SK-N-SH (cell line): ENCODE measurements around the gene CDH13. TPM values are rescaled to one million over a fixed set of nuclear protein-coding genes. Genes with fewer than 3 reads are reported as not detected.

Source experiments
- CTCF ChIA-PET: fragments of 300-600, 350-600 bp; formaldehyde crosslinking; extraction: SDS; loops from one replicate; lab custom pipeline; 2021; lab: Yijun Ruan, JAX
- POLR2A ChIA-PET: fragments of 350-600 bp; sonication (Branson Sonifier 250); formaldehyde crosslinking; extraction: SDS; loops from one replicate; lab custom pipeline; 2020; ENCODE audit warnings: antibody characterized with exemption, inconsistent platforms; lab: Yijun Ruan, JAX
- DNase-seq: peaks from one replicate; pipeline ENCODE4 v3.0.0; 2012
- H2AFZ ChIP-seq: fragments of 200-600 bp; sonication (generic); 2 replicates; pipeline ENCODE4 v1.8.1; 2016; ENCODE audit warnings: antibody characterized with exemption, mild to moderate bottlenecking, low read depth
- H3F3A ChIP-seq: fragments of 200-600 bp; sonication (generic); replicated peaks from 2 replicates; pipeline ENCODE3; 2016; ENCODE audit warnings: antibody characterized with exemption, mild to moderate bottlenecking; ENCODE audit not compliant: insufficient read depth
- H3K27ac ChIP-seq, 2 experiments: fragments of 200-500 bp in 1 of 2; fragments of 200-600 bp in 1 of 2; sonication (Bioruptor generic) in 1 of 2; sonication (generic), shearing (Covaris generic) in 1 of 2; 2 replicates each; pipeline versions ENCODE4 v1.5.1 to v1.6.1; 2014 to 2016; ENCODE audit warnings: low read depth in 2 of 2, inconsistent platforms in 1 of 2, low read length in 1 of 2, mild to moderate bottlenecking in 1 of 2, mixed read lengths in 1 of 2
- H3K27me3 ChIP-seq: fragments of 200-600 bp; sonication (generic), shearing (Covaris generic); 2 replicates; pipeline ENCODE4 v1.6.1; 2016; ENCODE audit warnings: mixed run types; ENCODE audit not compliant: insufficient read depth
- H3K36me3 ChIP-seq, 2 experiments: fragments of 200-500 bp in 1 of 2; fragments of 200-600 bp in 1 of 2; sonication (Bioruptor generic) in 1 of 2; sonication (generic) in 1 of 2; replicated peaks in 1 of 2; 2 replicates each; pipeline versions ENCODE3 to v1.5.1; 2014 to 2016; ENCODE audit warnings: low read length in 1 of 2, mild to moderate bottlenecking in 1 of 2; ENCODE audit not compliant: insufficient read depth in 2 of 2, control insufficient read depth in 1 of 2
- H3K4me1 ChIP-seq, 2 experiments: fragments of 200-500 bp in 1 of 2; fragments of 200-600 bp in 1 of 2; sonication (Bioruptor generic) in 1 of 2; sonication (generic), shearing (Covaris generic) in 1 of 2; 2 replicates each; pipeline versions ENCODE4 v1.5.1 to v1.6.1; 2014 to 2016; ENCODE audit warnings: low read depth in 1 of 2, low read length in 1 of 2, mixed run types in 1 of 2; ENCODE audit not compliant: insufficient read depth in 2 of 2, control insufficient read depth in 1 of 2
- H3K4me2 ChIP-seq: fragments of 200-600 bp; sonication (generic), shearing (Covaris generic); 2 replicates; pipeline ENCODE4 v1.6.1; 2017; ENCODE audit warnings: mixed run types
- H3K4me3 ChIP-seq, 2 experiments: fragments of 200-500 bp in 1 of 2; fragments of 200-600 bp in 1 of 2; sonication (Bioruptor generic) in 1 of 2; sonication (generic), shearing (Covaris generic) in 1 of 2; 2 replicates each; pipeline versions ENCODE4 v1.5.1 to v1.8.1; 2014 to 2016; ENCODE audit warnings: low read depth in 2 of 2, inconsistent platforms in 1 of 2, low read length in 1 of 2, mild to moderate bottlenecking in 1 of 2, mixed read lengths in 1 of 2, moderate library complexity in 1 of 2
- H3K79me2 ChIP-seq: fragments of 200-600 bp; sonication (generic); 2 replicates; pipeline ENCODE4 v1.8.1; 2017; ENCODE audit warnings: mild to moderate bottlenecking; ENCODE audit not compliant: insufficient read depth
- H3K9ac ChIP-seq: fragments of 200-600 bp; sonication (generic); 2 replicates; pipeline ENCODE4 v1.6.1; 2017; ENCODE audit warnings: mixed run types
- H3K9me2 ChIP-seq: fragments of 200-600 bp; sonication (generic); 2 replicates; pipeline ENCODE4 v1.6.1; 2017; ENCODE audit warnings: mixed run types
- H3K9me3 ChIP-seq: fragments of 200-600 bp; sonication (generic); 2 replicates; pipeline ENCODE4 v1.6.1; 2017; ENCODE audit warnings: mixed run types, mild to moderate bottlenecking, moderate library complexity
- H4K20me1 ChIP-seq: fragments of 200-600 bp; sonication (generic); 2 replicates; pipeline ENCODE4 v1.6.1; 2017; ENCODE audit warnings: mild to moderate bottlenecking, mixed run types; ENCODE audit not compliant: insufficient read depth
- ELF1 ChIP-seq: IDR thresholded peaks from 2 replicates; pipeline ENCODE4 v1.4.0; 2012
- EP300 ChIP-seq, 2 experiments: IDR thresholded peaks; 2 replicates each; pipeline versions ENCODE4 v1.4.0 to v1.6.1; 2012; ENCODE audit warnings: borderline replicate concordance in 1 of 2, low read depth in 1 of 2, low read length in 1 of 2
- EZH2phosphoT487 ChIP-seq: fragments of 200-600 bp; sonication (generic); IDR thresholded peaks from 2 replicates; pipeline ENCODE4 v1.6.1; 2017; ENCODE audit warnings: low read depth, mixed run types, mild to moderate bottlenecking, antibody characterized with exemption, moderate library complexity, borderline replicate concordance
- FOSL2 ChIP-seq: IDR thresholded peaks from 2 replicates; pipeline ENCODE4 v1.4.0; 2012; ENCODE audit warnings: low read depth, mild to moderate bottlenecking, moderate library complexity, borderline replicate concordance
- NFIC ChIP-seq: IDR thresholded peaks from 2 replicates; pipeline ENCODE4 v1.4.0; 2012; ENCODE audit warnings: borderline replicate concordance
- NRF1 ChIP-seq: IDR thresholded peaks from 2 replicates; pipeline ENCODE4 v1.6.1; 2012; ENCODE audit warnings: low read depth, mild to moderate bottlenecking, low read length
- RAD21 ChIP-seq: IDR thresholded peaks from 2 replicates; pipeline ENCODE4 v1.6.1; 2012; ENCODE audit warnings: mild to moderate bottlenecking, low read length
- RFX5 ChIP-seq: IDR thresholded peaks from 2 replicates; pipeline ENCODE4 v1.6.1; 2012; ENCODE audit warnings: mild to moderate bottlenecking, improper control_type of control experiment, low read length
- RXRA ChIP-seq: IDR thresholded peaks from 2 replicates; pipeline ENCODE4 v1.4.0; 2012; ENCODE audit warnings: low read depth, mild to moderate bottlenecking, borderline replicate concordance
- SIN3A ChIP-seq: IDR thresholded peaks from 2 replicates; pipeline ENCODE4 v1.6.1; 2012; ENCODE audit warnings: low read depth, mild to moderate bottlenecking, low read length, moderate library complexity, borderline replicate concordance
- TAF1 ChIP-seq: IDR thresholded peaks from 2 replicates; pipeline ENCODE4 v1.6.1; 2012; ENCODE audit warnings: low read depth, mild to moderate bottlenecking, low read length, moderate library complexity, borderline replicate concordance
- TCF12 ChIP-seq: IDR thresholded peaks from 2 replicates; pipeline ENCODE4 v1.4.0; 2012
- YY1 ChIP-seq: IDR thresholded peaks from 2 replicates; pipeline ENCODE4 v1.4.0; 2012; ENCODE audit warnings: low read depth, mild to moderate bottlenecking
- WGBS: methylation state at CpG from one replicate; pipeline ENCODE4 v1.1.6; 2017; ENCODE audit warnings: low lambda C conversion rate; 5-methylcytosine and 5-hydroxymethylcytosine counted together
- polyA plus RNA-seq, 3 experiments: library from polyadenylated mRNA; depleted of rRNA; stranded (reverse); fragments of >200 nt; gene quantifications; 2 replicates each; pipeline ENCODE4 v1.2.3, GENCODE V29; 2012
- TF ChIP-seq, protein P1 (sequence below): fragments of 150-350 bp; IDR thresholded peaks from 2 replicates; pipeline ENCODE4 v1.6.1; 2016; ENCODE audit warnings: mild to moderate bottlenecking, low read depth, low read length

Gene CDH13
- polyA plus RNA-seq, 1 of the 3 experiments (the other 2 are of a cell fraction): 93.0 TPM

DNA sequence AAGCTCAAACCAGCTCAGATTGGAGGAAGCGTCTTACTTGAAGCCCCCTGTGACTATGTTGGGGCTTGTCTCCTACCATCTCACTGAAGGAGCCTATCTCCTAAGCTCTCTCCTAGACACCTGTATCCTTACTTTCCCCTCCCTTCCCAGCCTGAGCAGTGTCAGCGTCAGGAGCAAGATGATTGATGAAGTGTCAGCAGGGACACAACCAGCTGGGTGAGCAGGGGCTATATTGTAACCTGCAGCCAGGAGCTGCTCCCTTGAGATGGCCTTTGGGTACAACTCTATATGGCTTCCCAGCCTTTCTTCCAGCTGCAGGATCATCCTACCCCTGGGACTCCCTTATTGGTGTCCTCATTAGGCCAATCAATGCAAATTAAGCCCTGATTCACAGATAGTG is 1097.8 kb downstream of the CDH13 start (continued):
- TF ChIP-seq, protein P1, sequence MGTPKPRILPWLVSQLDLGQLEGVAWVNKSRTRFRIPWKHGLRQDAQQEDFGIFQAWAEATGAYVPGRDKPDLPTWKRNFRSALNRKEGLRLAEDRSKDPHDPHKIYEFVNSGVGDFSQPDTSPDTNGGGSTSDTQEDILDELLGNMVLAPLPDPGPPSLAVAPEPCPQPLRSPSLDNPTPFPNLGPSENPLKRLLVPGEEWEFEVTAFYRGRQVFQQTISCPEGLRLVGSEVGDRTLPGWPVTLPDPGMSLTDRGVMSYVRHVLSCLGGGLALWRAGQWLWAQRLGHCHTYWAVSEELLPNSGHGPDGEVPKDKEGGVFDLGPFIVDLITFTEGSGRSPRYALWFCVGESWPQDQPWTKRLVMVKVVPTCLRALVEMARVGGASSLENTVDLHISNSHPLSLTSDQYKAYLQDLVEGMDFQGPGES: no peak

DNA sequence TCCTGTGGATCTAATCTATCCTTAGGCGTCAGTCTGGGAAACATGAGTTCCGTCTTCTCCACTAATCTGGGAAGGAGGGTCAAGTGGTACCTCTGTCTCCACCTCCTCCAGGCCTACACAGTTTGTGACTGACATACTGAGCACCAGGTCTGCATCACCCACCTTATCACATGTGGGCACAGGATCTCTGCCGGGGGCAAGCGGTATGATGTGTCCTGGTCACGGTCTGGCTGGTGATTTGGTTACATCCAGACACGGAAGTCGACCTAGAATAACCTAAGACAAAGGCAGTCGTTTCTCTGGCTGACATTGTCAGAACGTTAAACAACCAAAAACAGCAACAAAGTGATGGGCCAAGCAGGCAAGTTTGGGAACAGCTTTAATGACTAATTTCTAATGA is 1098.5 kb downstream of the CDH13 start:
- no peak for DNase-seq
- no peak overlapping the region for H3K4me2 ChIP-seq
- CTCF ChIA-PET: no interaction called here
- H3K9ac ChIP-seq: no peak overlapping the region
- no peak for TF ChIP-seq EP300 (IDR thresholded peaks at IDR 0.05; ENCODE audit: borderline replicate concordance in 1 of 2, low read depth in 1 of 2, low read length in 1 of 2)
- TF ChIP-seq YY1: no peak
- no peak for TF ChIP-seq NRF1
- no peak for TF ChIP-seq ELF1
- TF ChIP-seq FOSL2: no peak
- TF ChIP-seq, all 33 proteins: peak for 0
- Histone ChIP-seq H4K20me1 (no peaks in the 10 kb centered on the region), H3K4me3 (no peak overlapping the region), H2AFZ (no peak overlapping the region), H3K36me3 (no peaks in the 10 kb centered on the region), H3K79me2 (no peaks in the 10 kb centered on the region), H3F3A (no peaks in the 10 kb centered on the region), H3K9me3 (no peaks in the 10 kb centered on the region), H3K27me3 (no peaks in the 10 kb centered on the region), H3K4me1 (no peaks in the 10 kb centered on the region), H3K9me2 (no peaks in the 10 kb centered on the region), H3K27ac (no peak overlapping the region)
- POLR2A ChIA-PET: no interaction called here
- 52% methylated on average over 9 of the region's 9 CpGs for WGBS

DNA sequence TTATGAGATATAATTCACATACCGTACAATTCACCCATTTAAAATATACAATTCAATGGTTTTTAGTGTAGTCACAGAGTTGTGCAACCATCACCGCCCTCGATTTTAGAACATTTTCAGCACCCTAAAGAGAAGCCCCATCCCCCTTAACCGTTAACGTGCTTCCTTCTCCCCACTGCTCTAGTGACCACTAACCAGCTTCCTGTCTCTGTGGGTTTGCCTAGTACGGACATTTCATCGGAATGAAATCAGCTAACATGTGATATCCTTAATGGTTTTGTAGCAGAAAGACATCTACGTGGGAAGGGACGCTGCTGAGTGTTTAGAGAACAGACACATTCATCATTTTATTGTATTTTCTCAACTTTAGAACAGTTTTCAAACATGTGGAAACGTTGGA is 1100.2 kb downstream of the CDH13 start:
- Histone ChIP-seq H3K27ac (no peak overlapping the region), H3K9me2 (no peaks in the 10 kb centered on the region), H3K36me3 (no peaks in the 10 kb centered on the region), H4K20me1 (no peaks in the 10 kb centered on the region), H3F3A (no peaks in the 10 kb centered on the region), H3K9ac (no peak overlapping the region), H3K4me2 (0 out of 2 replicates have a peak overlapping the region, but pooled peaks have one; percentile 1), H3K27me3 (no peaks in the 10 kb centered on the region), H3K79me2 (no peaks in the 10 kb centered on the region), H2AFZ (no peak overlapping the region), H3K9me3 (no peaks in the 10 kb centered on the region), H3K4me1 (no peaks in the 10 kb centered on the region), H3K4me3 (no peak overlapping the region)
- POLR2A ChIA-PET: no interaction called here
- no peak for TF ChIP-seq TAF1
- no peak for TF ChIP-seq SIN3A
- TF ChIP-seq RAD21: no peak
- no peak for TF ChIP-seq ELF1
- TF ChIP-seq NFIC: no peak
- TF ChIP-seq RXRA: no peak
- TF ChIP-seq RFX5: no peak
- no peak for TF ChIP-seq EZH2phosphoT487
- TF ChIP-seq, protein P1: no peak
- no peak for TF ChIP-seq YY1
- TF ChIP-seq TCF12: no peak
- CTCF ChIA-PET: no interaction called here
- DNase-seq: no peak
- WGBS: 46% methylated on average over 10 of the region's 10 CpGs
